A549 (cell line): ENCODE results near the gene TIPARP. TPM values are rescaled to one million over a fixed set of nuclear protein-coding genes. Genes with fewer than 3 reads are reported as not detected.

ENCODE experiments used
- ATAC-seq, 2 experiments: fragments of 200-7000 bp in 1 of 2; fragments of >200 bp in 1 of 2; cut with Nextera tagmentation in 1 of 2; cut with Tn5 transposase in 1 of 2; 3 replicates each; pipeline versions ENCODE4 v1.8.0 to v1.9.1; 2018 to 2020; ENCODE audit warnings: mild to moderate bottlenecking in 1 of 2, moderate library complexity in 1 of 2
- CTCF ChIA-PET: fragments of 300-600 bp; sonication (Branson Sonifier 250); formaldehyde crosslinking; extraction: SDS; loops from one replicate; lab custom pipeline; 2021; ENCODE audit warnings: antibody characterized with exemption, inconsistent platforms; lab: Yijun Ruan, JAX
- POLR2A ChIA-PET: fragments of 350-600 bp; formaldehyde crosslinking; extraction: SDS; loops from one replicate; lab custom pipeline; 2021; ENCODE audit warnings: antibody characterized with exemption, inconsistent platforms; lab: Yijun Ruan, JAX
- DNase-seq, 2 experiments: peaks; one replicate each; pipeline versions ENCODE4 v3.0.0 to v3.0.0-alpha.2; 2011 to 2016; ENCODE audit warnings: low read depth in 1 of 2, low spot score in 1 of 2
- FAIRE-seq: peaks from 2 replicates; lab custom pipeline; 2011; peaks lifted over from hg19 to GRCh38; lab: Jason Lieb, UNC
- H3K27ac ChIP-seq, 2 experiments: fragments of >200 bp; sonication (Bioruptor Twin); formaldehyde crosslinking; 3 replicates each; pipeline ENCODE4 v1.5.1; 2016 to 2017
- H3K4me1 ChIP-seq: fragments of >200 bp; sonication (Bioruptor Twin); formaldehyde crosslinking; 3 replicates; pipeline ENCODE4 v1.6.1; 2016
- H3K4me2 ChIP-seq: fragments of >200 bp; sonication (Bioruptor Twin); formaldehyde crosslinking; 3 replicates; pipeline ENCODE4 v1.6.1; 2016
- H3K4me3 ChIP-seq: fragments of >200 bp; sonication (Bioruptor Twin); formaldehyde crosslinking; 3 replicates; pipeline ENCODE4 v1.5.1; 2016
- H3K9me3 ChIP-seq: fragments of >200 bp; sonication (Bioruptor Twin); formaldehyde crosslinking; 3 replicates; pipeline ENCODE4 v1.6.1; 2016
- CBX2 ChIP-seq: fragments of 200-600 bp; sonication (generic); IDR thresholded peaks from 2 replicates; pipeline ENCODE4 v1.6.1; 2016; ENCODE audit warnings: low read depth, mild to moderate bottlenecking, borderline replicate concordance
- CEBPB ChIP-seq, 2 experiments: fragments of >200 bp in 1 of 2; sonication (Bioruptor Twin) in 1 of 2; formaldehyde crosslinking in 1 of 2; IDR thresholded peaks; 2 replicates each; pipeline ENCODE4 v1.6.1; 2012 to 2016
- E2F6 ChIP-seq: IDR thresholded peaks from 2 replicates; pipeline ENCODE4 v1.6.1; 2012; ENCODE audit warnings: low read depth, borderline replicate concordance
- EHMT2 ChIP-seq: fragments of 200-600 bp; sonication (generic); IDR thresholded peaks from 2 replicates; pipeline ENCODE4 v1.6.1; 2016; ENCODE audit warnings: antibody characterized with exemption, low read depth, mild to moderate bottlenecking, moderate library complexity
- ESRRA ChIP-seq: fragments of 150-350 bp; IDR thresholded peaks from 2 replicates; pipeline ENCODE4 v1.6.1; 2014; ENCODE audit warnings: mild to moderate bottlenecking, low read length, borderline replicate concordance
- FOSB ChIP-seq: fragments of 250-450 bp; sonication (Bioruptor Pico); IDR thresholded peaks from 2 replicates; pipeline ENCODE4 v1.5.0; 2020; ENCODE audit warnings: mild to moderate bottlenecking, moderate library complexity
- FOSL2 ChIP-seq, 2 experiments: fragments of 450-650 bp in 1 of 2; fragments of >200 bp in 1 of 2; sonication (Bioruptor Twin) in 1 of 2; formaldehyde crosslinking; IDR thresholded peaks; 2 replicates each; pipeline versions ENCODE4 v1.5.0 to v1.6.1; 2016 to 2020; ENCODE audit warnings: mild to moderate bottlenecking in 1 of 2, moderate library complexity in 1 of 2
- GATA3 ChIP-seq: IDR thresholded peaks from 2 replicates; pipeline ENCODE4 v1.6.1; 2012; ENCODE audit warnings: borderline replicate concordance
- HOXB5 ChIP-seq: fragments of 250-450 bp; sonication (Bioruptor Pico); IDR thresholded peaks from 2 replicates; pipeline ENCODE4 v1.5.0; 2020; ENCODE audit warnings: mild to moderate bottlenecking, moderate library complexity
- JUN ChIP-seq, 2 experiments: fragments of >200 bp; sonication (Bioruptor Twin); formaldehyde crosslinking; IDR thresholded peaks; 2 replicates in 1 of 2; 3 replicates in 1 of 2; pipeline ENCODE4 v1.6.1; 2016 to 2017
- JUNB ChIP-seq: fragments of >200 bp; sonication (Bioruptor Twin); formaldehyde crosslinking; IDR thresholded peaks from 2 replicates; pipeline ENCODE4 v1.6.1; 2016
- KDM1A ChIP-seq: fragments of 200-600 bp; sonication (generic); IDR thresholded peaks from 2 replicates; pipeline ENCODE4 v1.6.1; 2016; ENCODE audit warnings: low read depth, mild to moderate bottlenecking
- KDM5A ChIP-seq: fragments of 200-600 bp; sonication (generic); IDR thresholded peaks from 2 replicates; pipeline ENCODE4 v1.6.1; 2016; ENCODE audit warnings: antibody characterized with exemption, mild to moderate bottlenecking
- MAFK ChIP-seq: fragments of 450-650 bp; IDR thresholded peaks from 2 replicates; pipeline ENCODE4 v1.6.1; 2014; ENCODE audit not compliant: partially characterized antibody
- MYC ChIP-seq: IDR thresholded peaks from 2 replicates; pipeline ENCODE4 v1.6.1; 2012; ENCODE audit warnings: mild to moderate bottlenecking, inconsistent platforms, low read length, improper control_type of control experiment, borderline replicate concordance
- NPAS2 ChIP-seq: fragments of 250-450 bp; sonication (Bioruptor Pico); IDR thresholded peaks from 2 replicates; pipeline ENCODE4 v1.8.0; 2022; ENCODE audit warnings: mild to moderate bottlenecking, moderate library complexity, borderline replicate concordance
- PHF8 ChIP-seq: fragments of 200-600 bp; sonication (generic); IDR thresholded peaks from 2 replicates; pipeline ENCODE4 v1.6.1; 2016; ENCODE audit warnings: low read depth, mild to moderate bottlenecking, antibody characterized with exemption, moderate library complexity, borderline replicate concordance
- POLR2A ChIP-seq: IDR thresholded peaks from 2 replicates; pipeline ENCODE4 v1.6.1; 2012; ENCODE audit warnings: mild to moderate bottlenecking, low read length
- POLR2AphosphoS2 ChIP-seq: conservative IDR thresholded peaks from 2 replicates; pipeline ENCODE4 v1.6.1; 2012; ENCODE audit warnings: low read length, improper control_type of control experiment, inconsistent platforms
- RAD21 ChIP-seq, 2 experiments: fragments of >200 bp in 1 of 2; sonication (Bioruptor Twin) in 1 of 2; formaldehyde crosslinking in 1 of 2; IDR thresholded peaks in 1 of 2; conservative IDR thresholded peaks in 1 of 2; 2 replicates in 1 of 2; 3 replicates in 1 of 2; pipeline ENCODE4 v1.6.1; 2012 to 2018; ENCODE audit warnings: inconsistent platforms in 1 of 2
- RARB ChIP-seq: fragments of 250-450 bp; sonication (Bioruptor Pico); IDR thresholded peaks from 2 replicates; pipeline ENCODE4 v1.8.0; 2021; ENCODE audit warnings: mild to moderate bottlenecking, moderate library complexity
- RCOR1 ChIP-seq: fragments of 150-350 bp; IDR thresholded peaks from 2 replicates; pipeline ENCODE4 v1.6.1; 2014; ENCODE audit warnings: antibody characterized with exemption, low read length, low read depth
- RFX5 ChIP-seq: fragments of 450-650 bp; IDR thresholded peaks from 2 replicates; pipeline ENCODE4 v1.7.1; 2014; ENCODE audit warnings: antibody characterized with exemption, mild to moderate bottlenecking, moderate library complexity
- RNF2 ChIP-seq: fragments of 200-600 bp; sonication (generic); IDR thresholded peaks from 2 replicates; pipeline ENCODE4 v1.6.1; 2016; ENCODE audit warnings: low read depth, mild to moderate bottlenecking, antibody characterized with exemption, moderate library complexity, borderline replicate concordance
- TFCP2L1 ChIP-seq: fragments of 250-450 bp; sonication (Bioruptor Pico); IDR thresholded peaks from 2 replicates; pipeline ENCODE4 v1.5.0; 2021; ENCODE audit warnings: mild to moderate bottlenecking
- TP53 ChIP-seq: fragments of 250-450 bp; sonication (Bioruptor Pico); IDR thresholded peaks from 2 replicates; pipeline ENCODE4 v1.5.0; 2021; ENCODE audit warnings: mild to moderate bottlenecking, moderate library complexity
- ZC3H11A ChIP-seq: fragments of 450-650 bp; IDR thresholded peaks from 2 replicates; pipeline ENCODE4 v1.6.1; 2014; ENCODE audit warnings: antibody characterized with exemption, mild to moderate bottlenecking
- ZFP36 ChIP-seq: fragments of 450-650 bp; IDR thresholded peaks from 2 replicates; pipeline ENCODE4 v1.6.1; 2014; ENCODE audit warnings: borderline replicate concordance; ENCODE audit not compliant: partially characterized antibody
- WGBS: methylation state at CpG from one replicate; pipeline ENCODE4 v1.1.6; 2017; ENCODE audit errors: missing lambda C conversion rate; 5-methylcytosine and 5-hydroxymethylcytosine counted together
- polyA plus RNA-seq, 4 experiments: library from polyadenylated mRNA; depleted of rRNA in 3 of 4; stranded (reverse); fragments of >200 nt; fragmentation: RNase III in 1 of 4; extraction: RNeasy Plus Mini Kit Qiagen cat#74134 plus additional on column Dnase treatment in 1 of 4; gene quantifications; 2 replicates in 3 of 4; 3 replicates in 1 of 4; pipeline ENCODE4 v1.2.3, GENCODE V29; 2011 to 2017

The TIPARP gene
- polyA plus RNA-seq, 2 of the 4 experiments (the other 2 are of a cell fraction), result 11.8 to 16.5 TPM

GRCh38 chr3:156674046-156674910, at the start of gene TIPARP (continued):
- TF ChIP-seq KDM1A (0 out of 2 replicates have a peak, but pooled peaks have one; percentile 9), POLR2A (peak; percentile 98), PHF8 (peak; percentile 60)

GRCh38 chr3:156626104-156626503, 48.3 kb upstream of the TIPARP start:
- Histone ChIP-seq H3K27ac (no peak overlapping the region), H3K9me3 (no peaks in the 10 kb centered on the region), H3K4me1 (peaks cover 10% of the 10 kb centered on the region; the same call in 2 of the 3 replicates), H3K4me2 (no peak overlapping the region), H3K4me3 (no peak overlapping the region)
- ATAC-seq (no peak), DNase-seq (no peak), FAIRE-seq (no peak)
- TF ChIP-seq CEBPB (IDR thresholded peaks at IDR 0.05) (no peak), RAD21 (conservative IDR thresholded peaks at IDR 0.05 in 1 of 2, IDR thresholded peaks at IDR 0.05 in 1 of 2) (no peak), ESRRA (no peak), ZC3H11A (no peak), EHMT2 (no peak), RARB (CRISPR knock-in tag) (no peak), MYC (no peak), ZFP36 (no peak), MAFK (no peak), HOXB5 (no peak), CBX2 (no peak)
- ChIA-PET CTCF (interaction anchor here (0.6 to 1.2 kb wide), 2 partner anchors 12 to 261 kb away, joined by 3 read pairs; no protein-coding TSS in a partner anchor), POLR2A (no interaction called here)
- WGBS, result 50% methylated on average over 5 of the region's 5 CpGs

GRCh38 chr3:156627946-156628569, 46.3 kb upstream of the TIPARP start:
- no peak for TF ChIP-seq RFX5
- peak; percentile 69 to 77; a peak in 3 of 4 replicates for TF ChIP-seq CEBPB (IDR thresholded peaks at IDR 0.05)
- no peak for TF ChIP-seq E2F6
- FAIRE-seq (no peak), ATAC-seq (no peak), DNase-seq (no peak)
- 69% methylated on average over 3 of the region's 3 CpGs for WGBS
- H3K4me2 ChIP-seq, result peak overlapping the region; percentile 14; the same call in 1 of the 3 replicates
- H3K4me1 ChIP-seq, result peaks cover 10% of the 10 kb centered on the region; the same call in 2 of the 3 replicates
- no peaks in the 10 kb centered on the region for H3K9me3 ChIP-seq
- no peak overlapping the region for H3K27ac ChIP-seq
- POLR2A ChIA-PET, result no interaction called here
- no peak overlapping the region for H3K4me3 ChIP-seq
- CTCF ChIA-PET, result interaction anchor here (0.7 to 2.2 kb wide), 3 partner anchors 9 to 46 kb away, joined by 3 to 12 read pairs (median 3); partner anchors contain the start of gene TIPARP

GRCh38 chr3:156628836-156629618, 45.4 kb upstream of the TIPARP start:
- no peak overlapping the region for H3K4me3 ChIP-seq
- FAIRE-seq (no peak), ATAC-seq (no peak), DNase-seq (no peak)
- no peak overlapping the region for H3K27ac ChIP-seq
- CTCF ChIA-PET, result interaction anchor here (1.3 to 2.2 kb wide), 2 partner anchors 8 to 45 kb away, joined by 3 to 12 read pairs; partner anchors contain the start of gene TIPARP
- WGBS, result 79% methylated on average over 5 of the region's 5 CpGs
- POLR2A ChIA-PET, result interaction anchor here (0.6 kb wide), 1 partner anchor 120 kb away, joined by 4 read pairs; no protein-coding TSS in a partner anchor
- H3K9me3 ChIP-seq, result no peaks in the 10 kb centered on the region
- peaks cover 10% of the 10 kb centered on the region; the same call in 2 of the 3 replicates for H3K4me1 ChIP-seq
- H3K4me2 ChIP-seq, result no peak overlapping the region
- no peak for TF ChIP-seq JUN (IDR thresholded peaks at IDR 0.05)
- no peak for TF ChIP-seq NPAS2 (CRISPR knock-in tag)
- TF ChIP-seq CBX2, result no peak
- no peak for TF ChIP-seq FOSB (CRISPR knock-in tag)
- no peak for TF ChIP-seq FOSL2 (IDR thresholded peaks at IDR 0.05)
- TF ChIP-seq FOSL2 (CRISPR knock-in tag; IDR thresholded peaks at IDR 0.05), result no peak
- TF ChIP-seq TFCP2L1 (CRISPR knock-in tag), result no peak
- TF ChIP-seq MAFK, result no peak
- TF ChIP-seq GATA3, result no peak
- TF ChIP-seq JUNB, result no peak
- no peak for TF ChIP-seq POLR2AphosphoS2
- no peak for TF ChIP-seq EHMT2
- TF ChIP-seq ZFP36, result no peak
- no peak for TF ChIP-seq TP53
- TF ChIP-seq RNF2, result no peak
- no peak for TF ChIP-seq RCOR1
- no peak for TF ChIP-seq MYC
- no peak for TF ChIP-seq KDM5A
- no peak for TF ChIP-seq RARB (CRISPR knock-in tag)
